Peyer's patch (tissue), 4 donors: ENCODE results near the gene SURF4.

Experiments used
- POLR2A ChIP-seq, 2 donors: fragments of 450-650 bp; IDR thresholded peaks; one replicate each; pipeline ENCODE4 v1.5.1; 2017; ENCODE audit warnings: antibody characterized with exemption in 2 of 2, mild to moderate bottlenecking in 2 of 2, moderate library complexity in 2 of 2
- TF ChIP-seq, protein P1 (sequence below), 6 experiments: fragments of 450-650 bp in 4 of 6; fragments of 200-600 bp in 2 of 6; sonication (generic) in 1 of 6; IDR thresholded peaks; one replicate each; pipeline ENCODE4 v1.5.1; 2017 to 2019; ENCODE audit warnings: antibody characterized with exemption in 6 of 6, mild to moderate bottlenecking in 3 of 6, moderate library complexity in 1 of 6

DNA sequence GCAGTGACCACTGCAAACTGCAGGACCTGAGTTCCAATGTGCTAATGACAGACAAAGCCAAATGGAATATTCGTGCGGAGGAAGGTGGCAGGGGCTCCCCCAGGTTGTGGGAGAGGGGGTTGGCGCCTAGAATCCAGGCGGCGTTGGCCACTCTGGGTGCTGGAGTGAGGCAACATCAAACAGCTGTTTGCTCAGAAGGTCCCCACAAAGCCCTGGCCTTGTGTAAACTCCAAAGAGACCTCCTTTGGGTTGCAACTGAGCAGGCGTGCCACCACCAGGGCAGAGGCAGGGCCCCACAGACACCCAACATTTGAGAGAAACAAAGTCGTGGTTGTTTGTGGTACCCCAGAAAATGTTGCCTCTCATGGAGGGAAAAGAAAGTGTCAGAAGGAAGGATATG lies 14.9 kb upstream of the SURF4 start:
- TF ChIP-seq, protein P1, sequence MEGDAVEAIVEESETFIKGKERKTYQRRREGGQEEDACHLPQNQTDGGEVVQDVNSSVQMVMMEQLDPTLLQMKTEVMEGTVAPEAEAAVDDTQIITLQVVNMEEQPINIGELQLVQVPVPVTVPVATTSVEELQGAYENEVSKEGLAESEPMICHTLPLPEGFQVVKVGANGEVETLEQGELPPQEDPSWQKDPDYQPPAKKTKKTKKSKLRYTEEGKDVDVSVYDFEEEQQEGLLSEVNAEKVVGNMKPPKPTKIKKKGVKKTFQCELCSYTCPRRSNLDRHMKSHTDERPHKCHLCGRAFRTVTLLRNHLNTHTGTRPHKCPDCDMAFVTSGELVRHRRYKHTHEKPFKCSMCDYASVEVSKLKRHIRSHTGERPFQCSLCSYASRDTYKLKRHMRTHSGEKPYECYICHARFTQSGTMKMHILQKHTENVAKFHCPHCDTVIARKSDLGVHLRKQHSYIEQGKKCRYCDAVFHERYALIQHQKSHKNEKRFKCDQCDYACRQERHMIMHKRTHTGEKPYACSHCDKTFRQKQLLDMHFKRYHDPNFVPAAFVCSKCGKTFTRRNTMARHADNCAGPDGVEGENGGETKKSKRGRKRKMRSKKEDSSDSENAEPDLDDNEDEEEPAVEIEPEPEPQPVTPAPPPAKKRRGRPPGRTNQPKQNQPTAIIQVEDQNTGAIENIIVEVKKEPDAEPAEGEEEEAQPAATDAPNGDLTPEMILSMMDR (IDR thresholded peaks at IDR 0.05): no peak
- no peak for TF ChIP-seq POLR2A (IDR thresholded peaks at IDR 0.05)
